ENCODE measurements around the gene ZNF778.
A peak's percentile ranks its signal among the peaks of the same experiment; 100 is the strongest.

ZNF778 gene

DNA sequence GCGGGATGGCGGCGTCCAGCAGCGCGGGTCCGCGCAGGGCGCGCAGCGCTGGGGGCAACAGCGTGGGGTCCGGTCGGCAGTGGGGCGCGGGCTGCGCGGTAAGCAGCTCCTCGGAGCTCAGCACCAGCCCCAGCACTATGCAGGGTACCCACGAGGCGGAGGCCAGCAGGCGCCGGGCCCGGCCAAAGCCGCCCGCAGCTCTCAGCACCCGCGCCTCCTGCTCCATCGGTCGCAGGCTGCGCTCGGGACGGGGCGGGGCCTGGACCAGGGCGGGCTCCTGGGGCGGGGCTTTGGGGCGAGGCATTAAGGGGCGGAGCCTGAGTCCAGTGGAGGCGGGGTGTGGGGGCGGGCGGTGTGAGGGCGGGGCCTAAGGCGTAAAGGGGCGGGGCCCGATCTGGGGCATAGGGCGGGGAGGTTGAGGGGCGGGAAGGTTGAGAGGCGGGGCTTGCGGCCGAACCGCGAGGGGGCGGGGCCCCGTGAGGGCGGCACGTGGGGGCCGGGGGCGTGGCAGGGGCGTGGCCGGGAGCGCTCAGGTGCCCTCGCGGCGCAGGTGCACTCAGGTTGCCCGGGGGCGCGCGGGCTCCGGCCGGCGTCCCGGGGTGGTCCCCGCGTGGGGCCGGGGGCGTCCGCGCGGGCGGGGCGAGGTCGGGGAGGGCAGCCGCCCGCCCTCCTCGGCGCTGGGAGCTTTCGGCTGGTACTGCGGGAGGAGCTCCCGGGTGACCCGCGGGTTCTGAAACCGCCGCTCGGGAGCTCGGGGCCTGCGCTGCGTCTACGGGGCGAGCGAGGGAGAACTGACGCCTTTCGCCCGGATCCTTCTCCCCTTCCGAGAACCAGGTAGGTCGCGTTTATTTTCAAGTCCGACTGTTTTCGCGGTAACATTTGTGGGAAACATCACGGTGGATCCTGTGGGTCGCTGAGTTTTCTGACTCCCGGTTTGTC is 15.8 kb upstream of the ZNF778 start:
- Mint-ChIP-seq H3K27ac (no peak overlapping the region), H3K36me3 (ENCODE audit: insufficient read depth) (no peaks in the 10 kb centered on the region), H3K4me1 (ENCODE audit: low read depth in 2 of 2) (peaks cover 0 to 2% of the 10 kb centered on the region in 2 donors), H3K4me3 (peak overlapping the region in 1 of 2 donors; percentile 37), H3K27me3 (peaks cover 47 to 73% of the 10 kb centered on the region in 2 donors), H3K9me3 (no peaks in the 10 kb centered on the region)
- DNase-seq (peak; percentile 37 to 65 (median 56)), ATAC-seq (replicated peaks) (peak; percentile 82)

DNA sequence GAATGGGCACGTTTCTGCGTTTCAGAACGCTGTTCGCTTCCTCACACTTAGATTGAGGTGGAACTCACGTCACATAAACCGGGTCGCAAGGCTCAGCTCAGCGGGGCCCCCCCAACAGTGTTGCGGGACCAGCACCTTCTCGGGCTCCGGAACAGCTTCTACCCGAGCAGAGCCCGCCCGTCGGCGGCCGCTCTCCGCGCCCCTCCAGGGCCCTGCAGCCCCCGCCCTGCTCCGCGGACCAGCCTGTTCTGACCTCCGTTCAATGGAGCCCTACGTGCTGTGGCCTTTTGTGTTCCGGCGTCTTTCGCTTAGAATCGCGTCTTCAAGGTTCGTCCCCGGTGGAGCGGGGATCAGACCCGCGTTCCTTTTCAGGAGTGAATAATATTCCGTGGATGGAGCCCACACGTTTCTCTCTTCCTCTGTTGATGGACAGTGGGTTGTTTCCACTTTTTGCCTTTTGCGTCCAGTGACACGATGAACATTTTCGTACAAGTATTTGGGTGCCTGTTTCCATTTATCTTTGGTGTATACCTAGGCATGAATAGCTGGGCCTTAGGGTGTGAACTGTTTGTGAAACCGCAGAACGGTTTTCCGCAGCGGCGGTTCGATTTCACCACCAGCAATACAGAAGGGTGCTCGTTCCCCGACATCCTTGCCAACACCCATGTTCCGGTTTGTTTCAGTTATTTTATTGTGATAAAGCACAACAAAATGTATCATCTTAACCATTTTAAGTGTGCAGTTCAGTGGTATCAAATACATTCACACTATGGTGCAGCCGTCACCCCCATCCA is 14.9 kb upstream of the ZNF778 start:
- no peak overlapping the region for H3K27ac Mint-ChIP-seq
- DNase-seq (no peak), ATAC-seq (replicated peaks) (no peak)

DNA sequence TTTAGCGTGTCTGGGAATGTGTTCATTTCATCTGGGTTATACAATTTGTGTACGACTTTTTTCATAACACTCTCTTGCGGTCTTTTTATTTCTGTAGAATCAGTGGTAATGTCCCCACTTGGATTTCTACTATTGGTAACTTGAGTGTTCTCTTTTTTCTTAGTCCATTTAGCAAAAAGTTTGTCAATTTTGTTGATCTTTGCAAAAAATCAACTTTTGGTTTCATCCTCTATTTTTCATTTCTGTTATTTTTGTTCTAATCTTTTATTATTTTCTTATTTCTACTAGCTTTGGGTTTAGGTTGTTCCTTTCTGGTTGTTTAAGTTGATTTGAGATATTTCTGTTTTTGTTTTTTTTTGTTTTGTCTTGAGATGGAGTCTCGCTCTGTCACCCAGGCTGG is 9.5 kb upstream of the ZNF778 start:
- no peak overlapping the region for H3K4me3 Mint-ChIP-seq
- no peak for ATAC-seq (replicated peaks)
- H3K4me1 Mint-ChIP-seq (ENCODE audit: low read depth in 2 of 2) = no peaks in the 10 kb centered on the region
- H3K27me3 Mint-ChIP-seq = peaks cover 48 to 67% of the 10 kb centered on the region in 2 donors
- no peaks in the 10 kb centered on the region for H3K9me3 Mint-ChIP-seq
- no peak overlapping the region for H3K27ac Mint-ChIP-seq
- no peaks in the 10 kb centered on the region for H3K36me3 Mint-ChIP-seq (ENCODE audit: insufficient read depth)
- no peak for DNase-seq

More for the DNA sequence above, 14.9 kb upstream of the ZNF778 start:
- no peaks in the 10 kb centered on the region for H3K36me3 Mint-ChIP-seq (ENCODE audit: insufficient read depth)
- no peaks in the 10 kb centered on the region for H3K9me3 Mint-ChIP-seq
- peak overlapping the region; percentile 58 to 67 for H3K4me3 Mint-ChIP-seq
- peaks cover 47 to 74% of the 10 kb centered on the region in 2 donors for H3K27me3 Mint-ChIP-seq
- H3K4me1 Mint-ChIP-seq (ENCODE audit: low read depth in 2 of 2) = peaks cover 0 to 2% of the 10 kb centered on the region in 2 donors

DNA sequence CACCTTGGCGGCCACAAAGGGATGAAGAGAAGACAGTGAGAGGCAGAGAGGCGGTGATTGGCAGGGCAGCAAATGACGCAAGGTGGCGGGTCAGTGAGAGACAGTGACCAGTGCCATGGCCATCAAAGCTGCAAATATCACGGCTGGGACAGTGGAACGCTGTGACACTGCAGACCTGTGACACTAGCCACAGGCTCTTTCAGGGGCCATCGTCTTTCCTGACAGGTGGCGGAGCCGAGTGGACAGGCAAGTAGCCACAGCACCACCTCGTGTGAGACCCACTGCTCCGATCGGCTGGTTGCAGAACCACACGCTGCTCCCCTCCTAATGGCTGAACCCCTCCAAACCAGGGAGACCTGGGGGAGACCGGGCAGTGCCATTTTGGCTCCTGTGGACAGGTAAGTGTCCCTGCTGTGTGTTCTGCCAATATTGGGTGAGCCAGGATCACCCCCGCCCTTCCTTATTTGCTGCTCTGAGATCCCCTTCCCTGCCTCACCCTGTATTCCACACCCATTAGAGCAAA is 7.9 kb upstream of the ZNF778 start:
- ATAC-seq (replicated peaks) (no peak), DNase-seq (no peak)
- H3K9me3 Mint-ChIP-seq = no peaks in the 10 kb centered on the region
- H3K36me3 Mint-ChIP-seq (ENCODE audit: insufficient read depth) = no peaks in the 10 kb centered on the region
- H3K4me1 Mint-ChIP-seq (ENCODE audit: low read depth in 2 of 2) = no peaks in the 10 kb centered on the region
- no peak overlapping the region for H3K4me3 Mint-ChIP-seq
- H3K27me3 Mint-ChIP-seq = peaks cover 34 to 51% of the 10 kb centered on the region in 2 donors
- H3K27ac Mint-ChIP-seq = no peak overlapping the region

DNA sequence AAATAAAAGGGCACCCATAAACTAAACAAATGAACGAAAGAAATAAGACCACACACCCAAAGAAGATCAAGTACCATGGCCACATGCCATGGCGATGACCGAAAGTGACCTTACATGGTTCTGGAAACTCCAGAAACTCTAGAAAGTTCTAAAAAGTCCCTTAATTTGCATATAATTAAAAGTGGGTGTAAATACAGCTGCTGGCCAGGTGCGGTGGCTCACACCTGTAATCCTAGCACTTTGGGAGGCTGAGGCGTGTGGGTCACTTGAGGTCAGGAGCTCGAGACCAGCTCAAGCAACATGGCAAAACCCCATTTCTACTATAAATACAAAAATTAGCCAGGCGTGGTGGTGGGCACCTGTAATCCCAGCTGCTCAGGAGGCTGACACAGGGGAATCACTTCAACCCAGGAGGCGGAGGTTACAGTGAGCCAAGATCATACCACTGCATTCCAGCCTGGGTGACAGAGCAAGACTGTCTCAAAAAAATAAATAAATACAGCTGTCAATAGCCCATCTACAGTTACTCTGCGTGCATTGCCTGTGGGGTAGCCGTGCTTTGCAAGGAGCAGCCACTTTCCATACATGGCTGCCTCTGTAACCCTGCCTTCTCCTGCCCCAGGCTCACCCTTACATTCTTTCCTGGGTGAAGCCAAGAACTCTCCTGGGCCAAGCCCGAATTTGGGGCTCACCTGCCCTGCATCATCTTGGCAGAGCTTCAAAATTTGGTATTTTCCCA is 7.2 kb upstream of the ZNF778 start:
- no peak for ATAC-seq (replicated peaks)
- Mint-ChIP-seq H3K9me3 (no peaks in the 10 kb centered on the region), H3K4me1 (ENCODE audit: low read depth in 2 of 2) (no peaks in the 10 kb centered on the region), H3K27ac (no peak overlapping the region), H3K36me3 (ENCODE audit: insufficient read depth) (no peaks in the 10 kb centered on the region), H3K4me3 (no peak overlapping the region), H3K27me3 (peaks cover 34 to 45% of the 10 kb centered on the region in 2 donors)
- DNase-seq = no peak

DNA sequence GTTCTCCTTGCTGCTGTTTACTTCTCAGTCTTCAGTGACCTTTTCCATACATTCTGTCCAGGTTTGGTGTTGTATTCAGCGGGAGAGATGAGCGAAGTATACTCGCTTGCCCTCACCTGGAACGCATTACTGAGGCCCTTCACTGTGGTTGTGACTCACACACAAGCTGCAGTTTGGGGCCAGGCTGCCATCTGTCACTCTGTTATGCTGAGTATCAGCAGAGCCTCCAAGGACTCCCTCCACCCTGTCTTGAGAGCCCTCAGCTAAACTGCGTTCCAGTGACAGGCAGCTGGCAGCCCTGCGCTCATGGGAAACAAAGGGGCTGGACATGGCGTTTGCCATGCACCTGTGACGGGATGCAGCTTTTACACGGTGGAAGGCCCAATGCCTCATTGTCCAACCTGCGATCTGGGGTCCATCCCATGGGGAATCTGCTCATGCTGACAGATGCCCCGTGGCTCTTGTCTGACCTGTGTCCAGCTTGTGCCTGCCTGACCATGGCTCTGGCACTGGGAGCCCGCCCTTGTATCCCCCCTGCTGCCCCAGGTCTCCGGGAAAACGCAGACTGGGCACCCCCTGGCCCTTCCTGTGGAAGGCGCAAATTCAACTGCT is 6.5 kb upstream of the ZNF778 start:
- Mint-ChIP-seq H3K27ac (no peak overlapping the region), H3K4me3 (no peak overlapping the region), H3K36me3 (ENCODE audit: insufficient read depth) (no peaks in the 10 kb centered on the region), H3K4me1 (ENCODE audit: low read depth in 2 of 2) (no peaks in the 10 kb centered on the region), H3K9me3 (no peaks in the 10 kb centered on the region), H3K27me3 (peaks cover 34 to 45% of the 10 kb centered on the region in 2 donors)
- ATAC-seq (replicated peaks) (no peak), DNase-seq (no peak)

DNA sequence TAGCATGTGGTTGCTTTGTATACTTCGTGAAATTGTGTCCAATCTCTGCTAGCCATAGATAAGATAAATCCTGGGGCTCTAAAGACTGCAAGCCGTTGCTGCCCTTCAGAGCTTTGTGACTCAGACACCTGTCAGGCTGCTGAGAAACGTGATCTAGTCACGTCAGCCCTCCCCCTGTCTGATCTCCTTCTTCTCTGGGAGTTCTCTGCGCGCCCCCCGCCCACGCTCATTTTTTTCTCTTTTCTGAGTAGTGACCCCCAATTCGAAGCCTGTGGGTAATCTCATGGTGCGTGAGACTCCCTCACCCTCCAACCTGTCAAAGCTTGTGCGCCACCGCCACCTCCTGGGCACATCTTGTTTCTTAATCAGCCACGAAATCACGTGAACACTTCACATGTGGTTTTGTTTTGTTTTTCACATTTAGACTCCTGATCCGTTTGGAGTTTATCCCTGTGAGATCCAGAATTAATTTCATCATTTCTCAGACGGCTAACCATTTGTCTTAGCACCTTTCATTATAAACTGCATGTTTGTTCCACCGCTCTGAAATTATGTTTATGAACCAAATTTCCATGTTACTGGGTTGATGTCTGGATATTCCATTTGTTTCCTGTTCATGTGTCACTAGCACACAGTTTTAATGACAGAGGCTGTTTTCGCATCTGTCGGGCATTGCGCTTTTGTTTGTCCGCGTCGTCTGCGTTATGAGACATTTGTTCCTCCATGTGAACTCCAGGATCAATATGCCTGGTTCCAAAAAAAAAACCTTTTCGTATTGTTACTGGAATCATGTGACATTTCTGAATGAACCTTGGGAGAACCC is 977 bp upstream of the ZNF778 start:
- peak; percentile 70 for ATAC-seq (replicated peaks)
- Mint-ChIP-seq H3K36me3 (ENCODE audit: insufficient read depth) (peaks cover 15% of the 10 kb centered on the region), H3K27ac (peak overlapping the region; percentile 95 to 97), H3K9me3 (no peaks in the 10 kb centered on the region), H3K27me3 (no peaks in the 10 kb centered on the region), H3K4me1 (ENCODE audit: low read depth in 2 of 2) (peaks cover 16 to 22% of the 10 kb centered on the region in 2 donors), H3K4me3 (peak overlapping the region; percentile 92 to 93)
- DNase-seq = peak; percentile 78 to 86 (median 82)

DNA sequence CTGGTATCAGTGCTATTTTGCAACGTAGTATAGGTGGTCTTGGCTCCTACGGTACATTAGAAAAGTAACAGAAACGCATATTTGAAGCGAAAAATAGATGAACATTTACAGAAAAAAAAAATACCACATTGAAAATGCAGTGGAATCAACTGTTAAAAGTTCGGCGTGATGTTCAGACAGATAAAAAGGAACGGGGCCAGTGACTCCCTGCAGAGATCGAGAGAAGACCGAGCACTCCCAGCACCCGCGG is 440 bp upstream of the ZNF778 start:
- H3K36me3 Mint-ChIP-seq (ENCODE audit: insufficient read depth) = peaks cover 17% of the 10 kb centered on the region
- H3K4me3 Mint-ChIP-seq = peak overlapping the region; percentile 92 to 93
- H3K9me3 Mint-ChIP-seq = no peaks in the 10 kb centered on the region
- ATAC-seq (replicated peaks) (no peak), DNase-seq (no peak)
- H3K4me1 Mint-ChIP-seq (ENCODE audit: low read depth in 2 of 2) = peaks cover 17 to 25% of the 10 kb centered on the region in 2 donors
- H3K27me3 Mint-ChIP-seq = no peaks in the 10 kb centered on the region
- H3K27ac Mint-ChIP-seq = peak overlapping the region; percentile 95 to 97

DNA sequence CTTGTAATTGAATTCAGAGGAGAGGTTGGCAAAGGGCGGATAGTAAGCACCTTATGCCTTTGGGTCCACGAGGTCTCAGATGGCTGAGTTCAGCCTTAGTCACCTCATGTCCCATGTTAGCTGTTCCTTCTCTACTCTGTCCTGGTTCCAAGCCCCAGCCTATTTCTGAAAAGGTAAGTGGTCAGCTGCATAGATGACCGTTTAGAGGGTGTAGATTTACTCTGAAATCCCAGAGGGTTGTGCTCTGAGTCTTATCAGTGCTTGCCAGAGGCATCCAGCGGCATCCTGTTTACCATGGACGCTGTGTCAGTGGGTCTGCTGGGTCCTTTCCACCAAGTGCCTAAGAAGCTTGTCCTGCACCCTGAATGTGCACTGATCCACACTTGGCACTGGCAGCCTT is 1.9 kb downstream of the ZNF778 start:
- no peaks in the 10 kb centered on the region for H3K9me3 Mint-ChIP-seq
- DNase-seq = no peak
- ATAC-seq (replicated peaks) = no peak
- H3K4me3 Mint-ChIP-seq = peak overlapping the region; percentile 25 to 49
- peaks cover 40% of the 10 kb centered on the region for H3K36me3 Mint-ChIP-seq (ENCODE audit: insufficient read depth)
- peaks cover 17 to 25% of the 10 kb centered on the region in 2 donors for H3K4me1 Mint-ChIP-seq (ENCODE audit: low read depth in 2 of 2)
- no peaks in the 10 kb centered on the region for H3K27me3 Mint-ChIP-seq
- H3K27ac Mint-ChIP-seq = peak overlapping the region in 1 of 2 donors; percentile 44

DNA sequence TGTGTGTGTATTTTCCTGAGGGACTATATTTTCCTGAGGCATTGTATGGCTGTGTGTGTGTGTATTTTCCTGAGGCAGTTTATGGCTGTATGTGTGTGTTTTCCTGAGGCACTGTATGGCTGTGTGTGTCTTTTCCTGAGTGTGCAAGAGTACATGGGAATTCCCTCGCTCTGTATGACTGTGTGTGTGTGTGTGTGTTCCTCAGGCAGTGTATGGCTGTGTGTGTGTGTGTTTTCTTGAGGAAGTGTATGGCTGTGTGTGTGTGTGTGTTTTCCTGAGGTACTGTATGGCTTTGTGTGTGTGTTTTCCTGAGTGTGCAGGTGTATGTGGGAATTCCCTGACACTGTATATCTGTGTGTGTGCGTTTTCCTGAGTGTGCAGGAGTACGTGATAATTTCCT is 4.1 kb downstream of the ZNF778 start:
- ATAC-seq (replicated peaks) (no peak), DNase-seq (no peak)
- Mint-ChIP-seq H3K4me3 (no peak overlapping the region), H3K9me3 (no peaks in the 10 kb centered on the region), H3K27me3 (no peaks in the 10 kb centered on the region), H3K27ac (no peak overlapping the region), H3K36me3 (ENCODE audit: insufficient read depth) (peaks cover 57% of the 10 kb centered on the region), H3K4me1 (ENCODE audit: low read depth in 2 of 2) (peaks cover 13 to 21% of the 10 kb centered on the region in 2 donors)

DNA sequence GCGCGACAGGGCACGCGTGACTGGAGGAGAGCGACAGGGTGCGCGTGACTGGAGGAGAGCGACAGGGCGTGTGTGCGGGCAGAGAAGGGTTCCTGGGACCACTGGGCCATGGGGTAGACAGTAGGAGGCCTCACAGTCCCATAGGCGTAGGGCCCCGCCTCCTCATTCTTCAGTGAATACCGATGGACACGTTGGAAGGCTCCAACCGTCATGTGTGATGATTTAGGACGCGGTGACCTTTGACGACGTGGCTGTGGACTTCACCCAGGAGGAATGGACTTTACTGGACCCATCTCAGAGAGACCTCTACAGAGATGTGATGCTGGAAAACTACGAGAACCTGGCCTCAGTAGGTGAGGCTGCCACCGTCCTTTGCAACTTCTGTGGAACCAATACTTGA is 5.4 kb downstream of the ZNF778 start:
- Mint-ChIP-seq H3K9me3 (peaks cover 0 to 4% of the 10 kb centered on the region in 2 donors), H3K4me3 (no peak overlapping the region), H3K27ac (no peak overlapping the region), H3K27me3 (no peaks in the 10 kb centered on the region), H3K4me1 (ENCODE audit: low read depth in 2 of 2) (peaks cover 7 to 13% of the 10 kb centered on the region in 2 donors), H3K36me3 (ENCODE audit: insufficient read depth) (peaks cover 50% of the 10 kb centered on the region)
- DNase-seq (no peak), ATAC-seq (replicated peaks) (no peak)

DNA sequence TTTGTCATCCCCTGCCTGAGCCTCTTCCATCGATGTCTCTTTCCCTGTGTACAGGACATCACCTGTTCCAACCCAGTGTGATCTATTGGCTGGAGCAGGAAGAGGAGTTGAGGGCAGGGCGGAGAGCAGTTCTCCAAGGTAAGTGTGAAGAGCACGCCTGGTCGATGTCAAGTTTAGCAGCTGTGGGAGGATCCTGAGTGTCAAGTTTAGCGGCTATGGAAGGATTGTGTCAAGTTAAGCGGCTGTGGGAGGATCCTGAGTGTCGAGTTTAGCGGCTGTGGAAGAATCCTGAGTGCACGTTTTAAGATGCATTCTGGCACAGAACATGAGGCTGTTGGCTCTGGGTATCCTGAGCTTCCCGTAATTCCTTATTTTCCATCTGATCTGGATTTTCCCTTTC is 7.2 kb downstream of the ZNF778 start:
- ATAC-seq (replicated peaks) (no peak), DNase-seq (no peak)
- peaks cover 49% of the 10 kb centered on the region for H3K36me3 Mint-ChIP-seq (ENCODE audit: insufficient read depth)
- peaks cover 0 to 4% of the 10 kb centered on the region in 2 donors for H3K9me3 Mint-ChIP-seq
- peaks cover 4 to 7% of the 10 kb centered on the region in 2 donors for H3K4me1 Mint-ChIP-seq (ENCODE audit: low read depth in 2 of 2)
- no peak overlapping the region for H3K4me3 Mint-ChIP-seq
- no peaks in the 10 kb centered on the region for H3K27me3 Mint-ChIP-seq
- no peak overlapping the region for H3K27ac Mint-ChIP-seq
